ENCODE results near the gene ASTN1. TPM values are rescaled to one million over a fixed set of nuclear protein-coding genes. Genes with fewer than 3 reads are reported as not detected.

Gene ASTN1
- total RNA-seq, 1 donor from 2014 or later, result not detected

- FAIRE-seq (no peak), DNase-seq (ENCODE audit: low read depth) (no peak)
- H3K4me3 ChIP-seq (ENCODE audit: low read depth, low read length), result no peak overlapping the region
- H3K36me3 ChIP-seq (ENCODE audit: control insufficient read depth, insufficient read depth, low read length), result no peaks in the 10 kb centered on the region
- TF ChIP-seq, protein P1, sequence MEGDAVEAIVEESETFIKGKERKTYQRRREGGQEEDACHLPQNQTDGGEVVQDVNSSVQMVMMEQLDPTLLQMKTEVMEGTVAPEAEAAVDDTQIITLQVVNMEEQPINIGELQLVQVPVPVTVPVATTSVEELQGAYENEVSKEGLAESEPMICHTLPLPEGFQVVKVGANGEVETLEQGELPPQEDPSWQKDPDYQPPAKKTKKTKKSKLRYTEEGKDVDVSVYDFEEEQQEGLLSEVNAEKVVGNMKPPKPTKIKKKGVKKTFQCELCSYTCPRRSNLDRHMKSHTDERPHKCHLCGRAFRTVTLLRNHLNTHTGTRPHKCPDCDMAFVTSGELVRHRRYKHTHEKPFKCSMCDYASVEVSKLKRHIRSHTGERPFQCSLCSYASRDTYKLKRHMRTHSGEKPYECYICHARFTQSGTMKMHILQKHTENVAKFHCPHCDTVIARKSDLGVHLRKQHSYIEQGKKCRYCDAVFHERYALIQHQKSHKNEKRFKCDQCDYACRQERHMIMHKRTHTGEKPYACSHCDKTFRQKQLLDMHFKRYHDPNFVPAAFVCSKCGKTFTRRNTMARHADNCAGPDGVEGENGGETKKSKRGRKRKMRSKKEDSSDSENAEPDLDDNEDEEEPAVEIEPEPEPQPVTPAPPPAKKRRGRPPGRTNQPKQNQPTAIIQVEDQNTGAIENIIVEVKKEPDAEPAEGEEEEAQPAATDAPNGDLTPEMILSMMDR (IDR thresholded peaks at IDR 0.05; ENCODE audit: insufficient read depth, low read length, severe bottlenecking), result no peak
- peaks cover 27% of the 10 kb centered on the region for H3K27me3 ChIP-seq (ENCODE audit: control insufficient read depth, insufficient read depth, low read length)
Measured at GRCh38 chr1:177163844-177164379, 600 bp downstream of the ASTN1 start.

DNA sequence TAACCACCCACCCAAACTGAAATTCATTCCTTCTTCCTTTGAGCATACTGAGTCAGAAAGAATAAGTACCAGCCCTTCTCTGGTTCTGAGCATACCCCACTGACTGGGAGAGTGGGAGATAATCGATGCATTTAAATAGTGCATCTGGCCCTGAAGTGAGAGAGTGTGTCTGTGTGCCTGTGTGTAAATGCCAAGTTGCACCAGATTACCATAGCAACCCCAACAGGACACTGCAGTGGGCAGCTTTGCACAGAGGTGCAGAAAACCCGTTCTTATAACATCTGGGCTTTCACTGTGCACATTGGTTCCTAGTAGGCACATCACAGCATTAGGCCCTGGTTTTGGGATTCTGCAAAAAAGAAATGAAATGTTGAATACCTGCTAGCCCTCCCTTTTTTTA, 2.3 kb downstream of the ASTN1 start:
- no peak for FAIRE-seq
- Histone ChIP-seq H3K27me3 (ENCODE audit: control insufficient read depth, insufficient read depth, low read length) (peaks cover 24% of the 10 kb centered on the region), H3K4me3 (ENCODE audit: low read depth, low read length) (no peak overlapping the region), H3K36me3 (ENCODE audit: control insufficient read depth, insufficient read depth, low read length) (no peaks in the 10 kb centered on the region)
- DNase-seq (ENCODE audit: low read depth), result no peak
- TF ChIP-seq, protein P1 (IDR thresholded peaks at IDR 0.05; ENCODE audit: insufficient read depth, low read length, severe bottlenecking), result no peak

GRCh38 chr1:177146499-177146898, 18.0 kb downstream of the ASTN1 start:
- Histone ChIP-seq H3K4me3 (ENCODE audit: low read depth, low read length) (no peak overlapping the region), H3K36me3 (ENCODE audit: control insufficient read depth, insufficient read depth, low read length) (no peaks in the 10 kb centered on the region), H3K27me3 (ENCODE audit: control insufficient read depth, insufficient read depth, low read length) (no peaks in the 10 kb centered on the region)
- DNase-seq (ENCODE audit: low read depth) (no peak), FAIRE-seq (no peak)
- TF ChIP-seq, protein P1 (IDR thresholded peaks at IDR 0.05; ENCODE audit: insufficient read depth, low read length, severe bottlenecking), result no peak

GRCh38 chr1:177145106-177146070, 19.1 kb downstream of the ASTN1 start:
- no peaks in the 10 kb centered on the region for H3K36me3 ChIP-seq (ENCODE audit: control insufficient read depth, insufficient read depth, low read length)
- H3K27me3 ChIP-seq (ENCODE audit: control insufficient read depth, insufficient read depth, low read length), result no peaks in the 10 kb centered on the region
- TF ChIP-seq, protein P1 (IDR thresholded peaks at IDR 0.05; ENCODE audit: insufficient read depth, low read length, severe bottlenecking), result no peak
- DNase-seq (ENCODE audit: low read depth) (no peak), FAIRE-seq (no peak)
- H3K4me3 ChIP-seq (ENCODE audit: low read depth, low read length), result no peak overlapping the region

DNA sequence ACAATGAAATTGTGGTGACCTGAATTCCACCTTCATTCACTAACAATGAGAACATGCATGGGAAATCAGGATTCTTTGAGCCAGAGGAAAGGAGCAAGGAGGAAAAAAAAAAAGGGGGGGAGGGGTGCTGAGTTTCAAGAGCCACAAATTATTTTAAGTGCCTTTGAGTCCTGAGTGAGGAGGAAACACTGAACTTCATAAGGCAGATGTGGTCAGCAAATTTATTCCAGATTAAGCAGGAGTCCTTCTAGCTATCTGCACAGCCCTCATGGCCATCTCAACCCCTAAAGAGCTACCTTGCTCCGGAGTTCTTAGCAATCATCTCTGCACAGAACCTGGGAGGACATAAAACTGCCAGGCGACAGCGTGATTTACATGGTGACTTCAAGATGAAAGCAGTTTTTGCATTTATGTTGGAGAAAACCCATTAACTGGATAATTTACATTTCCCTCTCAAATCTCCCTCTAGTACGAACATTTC, 21.7 kb downstream of the ASTN1 start:
- Histone ChIP-seq H3K4me3 (ENCODE audit: low read depth, low read length) (no peak overlapping the region), H3K27me3 (ENCODE audit: control insufficient read depth, insufficient read depth, low read length) (no peaks in the 10 kb centered on the region), H3K36me3 (ENCODE audit: control insufficient read depth, insufficient read depth, low read length) (no peaks in the 10 kb centered on the region)
- no peak for FAIRE-seq
- no peak for DNase-seq (ENCODE audit: low read depth)
- TF ChIP-seq, protein P1 (IDR thresholded peaks at IDR 0.05; ENCODE audit: insufficient read depth, low read length, severe bottlenecking), result no peak

Measured in bronchial epithelial cell (primary cell).